RWPE1 (cell line): ENCODE data around the gene FAM135A.

Experiments used
- CTCF ChIA-PET: fragments of 350-600 bp; sonication (Branson Sonifier 250); formaldehyde crosslinking; extraction: SDS; loops from one replicate; lab custom pipeline; 2021; lab: Yijun Ruan, JAX
- POLR2A ChIA-PET: fragments of 400-600 bp; formaldehyde crosslinking; extraction: SDS; loops from one replicate; lab custom pipeline; 2020; ENCODE audit warnings: antibody characterized with exemption; ENCODE audit not compliant: low non-redundant PET; lab: Yijun Ruan, JAX
- DNase-seq: peaks from one replicate; pipeline ENCODE4 v3.0.0; 2012; ENCODE audit warnings: low spot score
- H3K27ac ChIP-seq: fragments of 450-650 bp; 2 replicates; pipeline ENCODE4 v1.5.1; 2017
- TF ChIP-seq, protein P1 (sequence below): fragments of 450-650 bp; conservative IDR thresholded peaks from 2 replicates; pipeline ENCODE4 v1.5.1; 2017; ENCODE audit warnings: low read depth, mild to moderate bottlenecking

FAM135A gene

DNA sequence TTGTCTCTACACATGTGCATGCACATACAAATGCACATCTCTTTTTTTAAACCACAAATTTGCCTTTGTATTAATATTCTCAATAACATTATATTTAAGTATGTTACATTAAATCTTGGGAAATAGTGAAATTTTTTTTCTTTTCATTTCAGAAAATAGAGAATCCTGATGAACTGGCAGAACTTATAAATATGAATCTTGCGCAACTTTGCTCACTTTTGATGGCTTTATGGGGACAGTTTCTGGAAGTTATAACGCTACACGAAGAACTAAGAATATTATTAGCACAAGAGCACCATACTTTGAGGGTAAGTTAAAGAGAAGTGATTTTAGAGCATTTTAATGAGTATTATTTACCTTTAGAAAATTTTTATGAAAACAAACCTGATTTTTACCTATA is 89.2 kb downstream of the FAM135A start:
- DNase-seq, result no peak
- TF ChIP-seq, protein P1, sequence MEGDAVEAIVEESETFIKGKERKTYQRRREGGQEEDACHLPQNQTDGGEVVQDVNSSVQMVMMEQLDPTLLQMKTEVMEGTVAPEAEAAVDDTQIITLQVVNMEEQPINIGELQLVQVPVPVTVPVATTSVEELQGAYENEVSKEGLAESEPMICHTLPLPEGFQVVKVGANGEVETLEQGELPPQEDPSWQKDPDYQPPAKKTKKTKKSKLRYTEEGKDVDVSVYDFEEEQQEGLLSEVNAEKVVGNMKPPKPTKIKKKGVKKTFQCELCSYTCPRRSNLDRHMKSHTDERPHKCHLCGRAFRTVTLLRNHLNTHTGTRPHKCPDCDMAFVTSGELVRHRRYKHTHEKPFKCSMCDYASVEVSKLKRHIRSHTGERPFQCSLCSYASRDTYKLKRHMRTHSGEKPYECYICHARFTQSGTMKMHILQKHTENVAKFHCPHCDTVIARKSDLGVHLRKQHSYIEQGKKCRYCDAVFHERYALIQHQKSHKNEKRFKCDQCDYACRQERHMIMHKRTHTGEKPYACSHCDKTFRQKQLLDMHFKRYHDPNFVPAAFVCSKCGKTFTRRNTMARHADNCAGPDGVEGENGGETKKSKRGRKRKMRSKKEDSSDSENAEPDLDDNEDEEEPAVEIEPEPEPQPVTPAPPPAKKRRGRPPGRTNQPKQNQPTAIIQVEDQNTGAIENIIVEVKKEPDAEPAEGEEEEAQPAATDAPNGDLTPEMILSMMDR, result no peak
- no peak overlapping the region for H3K27ac ChIP-seq
- ChIA-PET POLR2A (no interaction called here), CTCF (interaction anchor here (0.7 kb wide), 1 partner anchor 131 kb away, joined by 3 read pairs; no protein-coding TSS in a partner anchor)

DNA sequence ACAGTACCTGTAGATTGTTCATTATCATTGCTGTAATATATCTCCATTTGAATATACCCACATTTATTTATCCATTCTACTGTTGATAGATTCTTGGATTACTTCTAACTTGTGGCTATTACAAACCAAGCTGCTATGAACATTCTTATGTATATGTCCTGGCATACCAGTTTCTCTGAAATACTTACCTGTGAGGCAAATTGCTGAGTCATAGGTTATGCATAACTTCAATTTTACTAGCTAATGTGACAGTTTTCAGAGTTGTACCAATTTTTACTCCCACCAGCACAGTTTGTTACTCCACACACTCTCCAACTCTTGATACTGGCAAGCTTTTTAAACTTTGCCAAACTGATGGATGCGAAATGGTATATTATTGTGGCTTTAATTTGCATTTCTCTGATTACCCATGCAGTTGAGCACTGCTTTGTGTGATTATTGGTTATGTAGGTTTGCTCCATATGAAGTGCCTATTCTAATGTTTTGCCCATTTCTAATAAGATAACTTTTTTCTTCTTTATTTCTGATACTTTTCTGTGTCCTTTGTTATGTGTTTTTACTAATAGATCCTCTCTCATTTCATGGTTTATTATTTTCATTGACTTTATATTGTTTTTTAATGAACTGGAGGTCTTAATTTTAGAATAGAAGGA is 90.6 kb downstream of the FAM135A start:
- TF ChIP-seq, protein P1, result no peak
- DNase-seq, result no peak
- ChIA-PET POLR2A (no interaction called here), CTCF (interaction anchor here (0.6 to 0.7 kb wide), 2 partner anchors 77 to 204 kb away, joined by 3 to 4 read pairs; no protein-coding TSS in a partner anchor)
- H3K27ac ChIP-seq, result no peak overlapping the region

DNA sequence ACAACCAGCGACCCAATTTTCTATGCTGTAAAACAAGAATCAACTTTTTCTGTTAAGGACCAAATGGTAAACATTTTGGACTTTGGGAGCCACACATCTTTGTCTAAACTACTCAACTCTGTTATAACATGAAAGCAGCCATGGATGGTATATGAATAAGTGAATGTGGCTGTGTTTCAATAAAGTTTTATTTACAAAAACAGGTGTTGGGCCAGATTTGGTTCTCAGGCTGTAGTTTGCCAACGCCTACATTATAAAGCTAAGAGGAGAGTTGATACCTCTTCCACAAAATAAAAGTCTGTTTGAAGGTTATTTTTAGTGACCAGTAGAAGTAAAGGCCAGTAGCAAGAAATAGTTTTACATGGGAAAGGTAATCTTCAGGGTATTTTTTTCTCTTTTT is 93.0 kb downstream of the FAM135A start:
- no peak for DNase-seq
- no peak overlapping the region for H3K27ac ChIP-seq
- POLR2A ChIA-PET, result no interaction called here
- TF ChIP-seq, protein P1, result no peak
- CTCF ChIA-PET, result interaction anchor here (0.6 kb wide), 1 partner anchor 270 kb away, joined by 4 read pairs; no protein-coding TSS in a partner anchor

DNA sequence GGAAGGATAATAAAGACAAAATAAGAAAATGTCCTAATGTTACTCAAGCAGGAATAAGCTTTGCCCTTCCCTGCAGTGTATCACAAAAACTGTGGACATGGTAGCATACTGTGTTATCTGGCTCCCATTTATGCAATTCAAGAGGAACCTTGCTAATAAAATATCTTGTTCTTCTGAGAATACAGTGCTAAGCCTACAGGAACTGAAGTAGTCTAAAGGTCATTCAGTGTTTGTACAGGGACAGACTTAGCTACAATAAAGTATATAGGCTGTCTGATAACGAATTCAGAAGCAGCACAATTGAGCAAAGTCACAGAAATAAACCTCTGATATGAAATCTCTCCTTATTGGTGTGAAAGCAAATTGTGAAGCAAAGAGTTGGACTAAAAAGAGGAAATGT is 93.9 kb downstream of the FAM135A start:
- DNase-seq, result no peak
- ChIA-PET POLR2A (no interaction called here), CTCF (no interaction called here)
- TF ChIP-seq, protein P1, result no peak
- H3K27ac ChIP-seq, result no peak overlapping the region

DNA sequence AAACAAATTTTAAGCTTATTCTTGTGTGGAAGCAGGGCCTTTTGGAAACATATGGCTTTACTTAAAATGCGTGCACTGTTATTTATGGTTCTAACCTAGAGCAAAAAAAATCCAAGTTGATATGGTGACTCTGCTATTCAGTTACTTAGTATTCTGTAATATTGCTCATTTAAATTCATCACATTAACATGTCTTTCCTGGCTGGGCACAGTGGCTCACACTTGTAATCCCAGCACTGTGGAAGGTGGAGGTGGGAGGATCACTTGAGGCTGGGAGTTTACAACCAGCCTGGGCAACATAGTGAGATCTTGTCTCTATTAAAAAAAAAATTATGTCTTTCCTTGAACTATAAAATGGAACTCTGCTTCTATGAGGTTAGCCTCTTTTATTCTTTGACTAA is 95.6 kb downstream of the FAM135A start:
- H3K27ac ChIP-seq, result no peak overlapping the region
- CTCF ChIA-PET, result no interaction called here
- TF ChIP-seq, protein P1, result no peak
- DNase-seq, result no peak
- POLR2A ChIA-PET, result no interaction called here

DNA sequence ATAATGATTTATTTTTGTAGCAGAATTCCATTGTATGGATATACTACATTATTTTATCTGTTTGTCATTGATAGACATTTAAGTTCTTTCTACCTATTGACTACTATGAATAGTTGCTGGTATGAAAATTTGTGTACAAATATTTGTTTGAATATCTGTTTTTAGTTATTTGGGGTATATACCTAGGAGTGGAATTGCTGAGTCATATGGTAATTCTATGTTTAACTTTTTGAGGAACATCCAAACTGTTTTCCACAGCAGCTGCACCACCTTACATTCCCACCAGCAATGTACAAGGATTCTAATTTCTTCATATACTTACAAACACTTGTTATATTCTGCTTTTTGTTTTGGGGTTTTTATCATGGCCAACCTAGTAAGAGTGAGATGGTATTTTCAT is 97.3 kb downstream of the FAM135A start:
- ChIA-PET CTCF (no interaction called here), POLR2A (no interaction called here)
- H3K27ac ChIP-seq, result no peak overlapping the region
- TF ChIP-seq, protein P1, result no peak
- DNase-seq, result no peak
